Left ventricle myocardium inferior (tissue), 1 donor: Measurements from ENCODE around the gene OR2A25. TPM values are rescaled to one million over a fixed set of nuclear protein-coding genes. Genes with fewer than 3 reads are reported as not detected.

Source experiments
- DNase-seq: peaks from one replicate; pipeline ENCODE4 v3.0.0-alpha.2; 2020
- H3K27ac ChIP-seq: fragments of 200-600 bp; replicated peaks from 2 replicates; pipeline ENCODE4 v1.8.0; 2021
- H3K27me3 ChIP-seq: fragments of 200-600 bp; 2 replicates; pipeline ENCODE4 v1.8.0; 2021; ENCODE audit warnings: low read depth
- H3K36me3 ChIP-seq: fragments of 200-600 bp; 2 replicates; pipeline ENCODE4 v1.8.0; 2021
- H3K4me1 ChIP-seq: fragments of 200-600 bp; 2 replicates; pipeline ENCODE4 v1.8.0; 2021
- H3K4me3 ChIP-seq: fragments of 200-600 bp; 2 replicates; pipeline ENCODE4 v1.8.0; 2021; ENCODE audit warnings: mild to moderate bottlenecking, moderate library complexity
- H3K9me3 ChIP-seq: fragments of 200-600 bp; replicated peaks from 2 replicates; pipeline ENCODE4 v1.8.0; 2021
- intact Hi-C: fragments of 100-400 bp; cut with micrococcal nuclease; formaldehyde crosslinking; loops from one replicate; pipeline ENCODE4 v1.11.0; 2022
- total RNA-seq: library from RNA; stranded (reverse); fragmentation: NEBNext Ultra II Directional; extraction: Animal tissue kit (Norgen Biotek cat#: 25700); gene quantifications from one replicate; pipeline ENCODE4 v1.2.1, GENCODE V29; 2021
- TF ChIP-seq, protein P1 (sequence below): fragments of 200-600 bp; IDR thresholded peaks from 2 replicates; pipeline ENCODE4 v1.8.0; 2021; ENCODE audit warnings: antibody characterized with exemption, mild to moderate bottlenecking, borderline replicate concordance
- donor health status: DM: no; HTN: yes; CAD: no; lungs with severe emphysema.

Gene OR2A25
- total RNA-seq, 1 donor from 2014 or later = not detected

GRCh38 chr7:144069953-144070352, 342 bp downstream of the OR2A25 start:
- no peak for DNase-seq
- TF ChIP-seq, protein P1, sequence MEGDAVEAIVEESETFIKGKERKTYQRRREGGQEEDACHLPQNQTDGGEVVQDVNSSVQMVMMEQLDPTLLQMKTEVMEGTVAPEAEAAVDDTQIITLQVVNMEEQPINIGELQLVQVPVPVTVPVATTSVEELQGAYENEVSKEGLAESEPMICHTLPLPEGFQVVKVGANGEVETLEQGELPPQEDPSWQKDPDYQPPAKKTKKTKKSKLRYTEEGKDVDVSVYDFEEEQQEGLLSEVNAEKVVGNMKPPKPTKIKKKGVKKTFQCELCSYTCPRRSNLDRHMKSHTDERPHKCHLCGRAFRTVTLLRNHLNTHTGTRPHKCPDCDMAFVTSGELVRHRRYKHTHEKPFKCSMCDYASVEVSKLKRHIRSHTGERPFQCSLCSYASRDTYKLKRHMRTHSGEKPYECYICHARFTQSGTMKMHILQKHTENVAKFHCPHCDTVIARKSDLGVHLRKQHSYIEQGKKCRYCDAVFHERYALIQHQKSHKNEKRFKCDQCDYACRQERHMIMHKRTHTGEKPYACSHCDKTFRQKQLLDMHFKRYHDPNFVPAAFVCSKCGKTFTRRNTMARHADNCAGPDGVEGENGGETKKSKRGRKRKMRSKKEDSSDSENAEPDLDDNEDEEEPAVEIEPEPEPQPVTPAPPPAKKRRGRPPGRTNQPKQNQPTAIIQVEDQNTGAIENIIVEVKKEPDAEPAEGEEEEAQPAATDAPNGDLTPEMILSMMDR = no peak
- intact Hi-C loops = no loop called here
- no peaks in the 10 kb centered on the region for H3K4me1 ChIP-seq
- no peaks in the 10 kb centered on the region for H3K27me3 ChIP-seq
- H3K4me3 ChIP-seq = no peak overlapping the region
- H3K27ac ChIP-seq = no peak overlapping the region
- H3K36me3 ChIP-seq = no peaks in the 10 kb centered on the region
- H3K9me3 ChIP-seq = peaks cover 4% of the 10 kb centered on the region

DNA sequence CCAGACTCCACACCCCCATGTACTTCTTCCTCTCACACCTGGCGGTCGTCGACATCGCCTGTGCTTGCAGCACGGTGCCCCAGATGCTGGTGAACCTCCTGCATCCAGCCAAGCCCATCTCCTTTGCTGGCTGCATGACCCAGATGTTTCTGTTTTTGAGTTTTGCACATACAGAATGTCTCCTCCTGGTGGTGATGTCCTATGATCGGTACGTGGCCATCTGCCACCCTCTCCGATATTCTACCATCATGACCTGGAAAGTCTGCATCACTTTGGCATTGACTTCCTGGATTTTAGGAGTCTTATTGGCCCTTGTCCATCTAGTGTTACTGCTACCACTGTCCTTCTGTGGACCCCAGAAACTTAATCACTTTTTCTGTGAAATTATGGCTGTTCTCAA, 4.8 kb downstream of the OR2A25 start:
- no peak for DNase-seq
- intact Hi-C loops = no loop called here
- Histone ChIP-seq H3K9me3 (no peaks in the 10 kb centered on the region), H3K4me1 (no peaks in the 10 kb centered on the region), H3K27ac (no peak overlapping the region), H3K36me3 (no peaks in the 10 kb centered on the region), H3K27me3 (no peaks in the 10 kb centered on the region), H3K4me3 (no peak overlapping the region)
- TF ChIP-seq, protein P1 = no peak

- H3K4me3 ChIP-seq = no peak within 1 kb of the TSS
- H3K27ac ChIP-seq = no peak within 1 kb of the TSS
- no peaks in the 10 kb centered on the region for H3K36me3 ChIP-seq
- intact Hi-C loops = no loop called here
- no peak for DNase-seq
- no peaks in the 10 kb centered on the region for H3K27me3 ChIP-seq
- no peaks in the 10 kb centered on the region for H3K4me1 ChIP-seq
- peaks cover 7% of the 10 kb centered on the region for H3K9me3 ChIP-seq
- TF ChIP-seq, protein P1 = no peak
Measured at GRCh38 chr7:144085978-144086377, 16.4 kb downstream of the OR2A25 start, which contains the start of gene OR2A12. Gene OR2A12 (plus strand): TSS chr7:144086278. CDS start chr7:144095108, 8,830 bp downstream.

DNA sequence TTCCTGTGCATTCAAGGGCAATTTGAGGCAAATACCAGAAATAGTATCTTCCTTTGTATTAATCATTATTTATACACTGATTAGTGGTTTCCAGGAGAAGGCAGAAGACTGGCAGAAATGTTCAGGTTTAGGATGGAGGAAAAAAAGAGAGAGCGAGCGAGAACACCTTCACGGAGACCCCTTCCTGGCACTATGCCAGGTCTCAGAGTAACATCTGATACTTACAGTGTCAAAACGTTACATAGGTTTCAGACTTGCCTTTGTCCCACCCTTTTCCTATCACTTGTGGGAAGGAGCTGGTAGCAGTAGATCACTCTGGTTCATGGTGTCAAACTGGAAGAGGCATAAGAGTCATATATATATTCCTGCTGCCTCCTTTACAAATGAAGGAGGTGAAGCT, 17.1 kb downstream of the OR2A25 start:
- intact Hi-C loops = no loop called here
- DNase-seq = no peak
- H3K9me3 ChIP-seq = peaks cover 10% of the 10 kb centered on the region

DNA sequence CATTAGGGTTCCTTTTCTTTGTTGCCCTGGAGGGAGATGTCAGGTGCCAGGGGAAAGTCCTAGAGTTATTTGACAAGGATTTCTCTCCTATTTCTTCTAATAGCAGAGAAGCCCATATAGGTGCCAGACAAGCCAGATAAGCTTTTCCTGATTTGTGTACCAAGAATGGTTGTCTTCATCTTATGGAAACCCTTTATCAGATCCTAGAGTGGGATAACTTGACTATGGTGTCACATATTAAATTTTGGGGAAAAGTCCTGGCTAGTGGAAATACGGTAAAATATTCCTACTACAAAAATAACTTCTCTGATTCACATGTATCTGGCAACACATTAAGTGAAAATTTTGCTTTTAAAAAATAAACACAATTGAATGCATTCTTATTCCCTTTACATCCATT, 17.6 kb downstream of the OR2A25 start:
- Histone ChIP-seq H3K27ac (no peak overlapping the region), H3K36me3 (no peaks in the 10 kb centered on the region), H3K4me1 (no peaks in the 10 kb centered on the region), H3K4me3 (no peak overlapping the region), H3K27me3 (no peaks in the 10 kb centered on the region), H3K9me3 (peaks cover 10% of the 10 kb centered on the region)
- no peak for DNase-seq
- TF ChIP-seq, protein P1 = no peak
- intact Hi-C loops = no loop called here

More for the DNA sequence above, 17.1 kb downstream of the OR2A25 start:
- Histone ChIP-seq H3K36me3 (no peaks in the 10 kb centered on the region), H3K4me1 (no peaks in the 10 kb centered on the region), H3K27ac (no peak overlapping the region), H3K27me3 (no peaks in the 10 kb centered on the region), H3K4me3 (no peak overlapping the region)
- TF ChIP-seq, protein P1 = no peak

GRCh38 chr7:144090667-144091066, 21.1 kb downstream of the OR2A25 start:
- TF ChIP-seq, protein P1 = no peak
- Histone ChIP-seq H3K9me3 (peaks cover 10% of the 10 kb centered on the region), H3K4me1 (no peaks in the 10 kb centered on the region), H3K36me3 (no peaks in the 10 kb centered on the region), H3K27ac (no peak overlapping the region), H3K4me3 (no peak overlapping the region), H3K27me3 (no peaks in the 10 kb centered on the region)
- intact Hi-C loops = no loop called here
- DNase-seq = no peak
